Pons (tissue), 1 donor: ENCODE results near the gene GALNT9.

Source experiments
- DNase-seq: peaks from one replicate; pipeline ENCODE4 v3.0.0-alpha.2; 2016; ENCODE audit warnings: low spot score

Gene GALNT9

GRCh38 chr12:132168311-132169031, 160.9 kb downstream of the GALNT9 start:
- no peak for DNase-seq

GRCh38 chr12:132167611-132168310, 161.6 kb downstream of the GALNT9 start:
- DNase-seq, result no peak

GRCh38 chr12:132166801-132167591, 162.4 kb downstream of the GALNT9 start:
- DNase-seq, result no peak

- DNase-seq, result no peak
These were observed 163.3 kb downstream of the GALNT9 start for GRCh38 chr12:132166093-132166492.

GRCh38 chr12:132165584-132165983, 163.8 kb downstream of the GALNT9 start:
- DNase-seq, result no peak

GRCh38 chr12:132164426-132164825, 165.0 kb downstream of the GALNT9 start:
- no peak for DNase-seq

- DNase-seq, result no peak
These were observed 165.5 kb downstream of the GALNT9 start for GRCh38 chr12:132163911-132164288.

- no peak for DNase-seq
These were observed 166.1 kb downstream of the GALNT9 start for GRCh38 chr12:132163041-132163910.

GRCh38 chr12:132162508-132163031, 166.8 kb downstream of the GALNT9 start:
- DNase-seq, result no peak

GRCh38 chr12:132161796-132162507, 167.4 kb downstream of the GALNT9 start:
- DNase-seq, result no peak

GRCh38 chr12:132161036-132161781, 168.2 kb downstream of the GALNT9 start:
- DNase-seq, result no peak

GRCh38 chr12:132160601-132161035, 168.8 kb downstream of the GALNT9 start:
- no peak for DNase-seq

GRCh38 chr12:132160016-132160415, 169.4 kb downstream of the GALNT9 start:
- DNase-seq, result no peak

GRCh38 chr12:132159555-132160003, 169.8 kb downstream of the GALNT9 start:
- no peak for DNase-seq

GRCh38 chr12:132158677-132159554, 170.5 kb downstream of the GALNT9 start:
- DNase-seq, result no peak

GRCh38 chr12:132157733-132158409, 171.5 kb downstream of the GALNT9 start:
- no peak for DNase-seq

GRCh38 chr12:132156573-132157325, 172.6 kb downstream of the GALNT9 start:
- no peak for DNase-seq
